HepG2 (cell line): ENCODE data around the gene SLC9A5. TPM values are rescaled to one million over a fixed set of nuclear protein-coding genes. Genes with fewer than 3 reads are reported as not detected.
A peak's percentile ranks its signal among the peaks of the same experiment; 100 is the strongest.

ENCODE experiments used
- BORCS8-MEF2B ChIP-seq: sonication (generic); formaldehyde crosslinking; IDR thresholded peaks from 2 replicates; pipeline ENCODE4 v1.8.0; 2022; ENCODE audit warnings: mild to moderate bottlenecking, missing genetic modification reagents
- CEBPZ ChIP-seq: IDR thresholded peaks from 2 replicates; pipeline ENCODE4 v1.6.1; 2012; ENCODE audit warnings: low read length, improper control_type of control experiment
- CTCF ChIP-seq: sonication (generic); formaldehyde crosslinking; IDR thresholded peaks from 2 replicates; pipeline ENCODE4 v1.5.0; 2020; ENCODE audit warnings: mild to moderate bottlenecking, missing genetic modification reagents, moderate library complexity
- EED ChIP-seq: sonication (generic); formaldehyde crosslinking; IDR thresholded peaks from 2 replicates; pipeline ENCODE4 v1.5.0; 2020; ENCODE audit warnings: mild to moderate bottlenecking, missing genetic modification reagents
- NFYC ChIP-seq: IDR thresholded peaks from 2 replicates; pipeline ENCODE4 v1.6.1; 2016; ENCODE audit warnings: missing genetic modification reagents, missing compliant biosample characterization
- RAD21 ChIP-seq: fragments of 450-650 bp; formaldehyde crosslinking; IDR thresholded peaks from 2 replicates; pipeline ENCODE4 v1.5.0; 2020; ENCODE audit warnings: mild to moderate bottlenecking
- REXO4 ChIP-seq: sonication (generic); formaldehyde crosslinking; IDR thresholded peaks from 2 replicates; pipeline ENCODE4 v1.8.0; 2022; ENCODE audit warnings: missing genetic modification reagents, mild to moderate bottlenecking, borderline replicate concordance
- TAF15 ChIP-seq: fragments of 200-400 bp; formaldehyde crosslinking; IDR thresholded peaks from one replicate; pipeline ENCODE4 v1.6.1; 2018; ENCODE audit warnings: mild to moderate bottlenecking, low read depth, low read length; ENCODE audit not compliant: poor library complexity, severe bottlenecking
- TRIM24 ChIP-seq: sonication (generic); formaldehyde crosslinking; IDR thresholded peaks from 2 replicates; pipeline ENCODE4 v1.8.0; 2022; ENCODE audit warnings: mild to moderate bottlenecking, missing genetic modification reagents
- ZBTB49 ChIP-seq: sonication (generic); formaldehyde crosslinking; IDR thresholded peaks from 2 replicates; pipeline ENCODE4 v1.4.0; 2020; ENCODE audit warnings: missing genetic modification reagents, borderline replicate concordance
- ZFP1 ChIP-seq: IDR thresholded peaks from 2 replicates; pipeline ENCODE4 v1.6.1; 2016
- ZFY ChIP-seq: sonication (generic); formaldehyde crosslinking; IDR thresholded peaks from 2 replicates; pipeline ENCODE4 v1.4.0; 2020; ENCODE audit warnings: missing genetic modification reagents
- ZNF253 ChIP-seq: sonication (generic); formaldehyde crosslinking; IDR thresholded peaks from 2 replicates; pipeline ENCODE4 v1.8.0; 2022; ENCODE audit warnings: mild to moderate bottlenecking, missing genetic modification reagents, borderline replicate concordance
- ZNF326 ChIP-seq: sonication (generic); formaldehyde crosslinking; IDR thresholded peaks from 2 replicates; pipeline ENCODE4 v1.4.0; 2020; ENCODE audit warnings: missing genetic modification reagents, borderline replicate concordance
- ZNF337 ChIP-seq: sonication (generic); formaldehyde crosslinking; IDR thresholded peaks from 2 replicates; pipeline ENCODE4 v1.5.1; 2020; ENCODE audit warnings: missing genetic modification reagents, low read depth, mild to moderate bottlenecking, borderline replicate concordance
- ZNF446 ChIP-seq: sonication (generic); formaldehyde crosslinking; IDR thresholded peaks from 2 replicates; pipeline ENCODE4 v1.5.0; 2020; ENCODE audit warnings: mild to moderate bottlenecking, missing genetic modification reagents
- ZNF607 ChIP-seq: sonication (generic); formaldehyde crosslinking; IDR thresholded peaks from 2 replicates; pipeline ENCODE4 v1.5.1; 2020; ENCODE audit warnings: missing genetic modification reagents, mild to moderate bottlenecking, borderline replicate concordance
- ZNF709 ChIP-seq: sonication (generic); formaldehyde crosslinking; IDR thresholded peaks from 2 replicates; pipeline ENCODE4 v1.5.0; 2020; ENCODE audit warnings: mild to moderate bottlenecking, missing genetic modification reagents
- ZNF772 ChIP-seq: sonication (generic); formaldehyde crosslinking; IDR thresholded peaks from 2 replicates; pipeline ENCODE4 v1.5.0; 2020; ENCODE audit warnings: mild to moderate bottlenecking, missing genetic modification reagents
- polyA plus RNA-seq, 8 experiments: library from polyadenylated mRNA; depleted of rRNA in 3 of 8; stranded (reverse) in 7 of 8; unstranded in 1 of 8; fragments of >200 nt; fragmentation: Illumina TruSeq in 4 of 8; extraction: Trizol in 4 of 8; gene quantifications; 2 replicates each; pipeline versions ENCODE4 v1.2.1 to v1.2.3, GENCODE V29; 2011 to 2016; ENCODE audit warnings: low read depth in 4 of 8, missing spikeins in 1 of 8, mixed read lengths in 1 of 8; ENCODE audit not compliant: insufficient read depth in 1 of 8
- total RNA-seq, 5 experiments: library from RNA; depleted of rRNA; stranded (reverse); fragments of >200 nt; fragmentation: Illumina TruSeq; extraction: Trizol; gene quantifications; 2 replicates each; pipeline ENCODE4 v1.2.3, GENCODE V29; 2016; ENCODE audit warnings: low read depth in 1 of 5

Gene SLC9A5
- total and polyA plus RNA-seq, 2 of the 13 experiments (the other 11 are each of a cell fraction or from before 2014, with no cell fraction given) = 0.58 to 1.4 TPM

DNA sequence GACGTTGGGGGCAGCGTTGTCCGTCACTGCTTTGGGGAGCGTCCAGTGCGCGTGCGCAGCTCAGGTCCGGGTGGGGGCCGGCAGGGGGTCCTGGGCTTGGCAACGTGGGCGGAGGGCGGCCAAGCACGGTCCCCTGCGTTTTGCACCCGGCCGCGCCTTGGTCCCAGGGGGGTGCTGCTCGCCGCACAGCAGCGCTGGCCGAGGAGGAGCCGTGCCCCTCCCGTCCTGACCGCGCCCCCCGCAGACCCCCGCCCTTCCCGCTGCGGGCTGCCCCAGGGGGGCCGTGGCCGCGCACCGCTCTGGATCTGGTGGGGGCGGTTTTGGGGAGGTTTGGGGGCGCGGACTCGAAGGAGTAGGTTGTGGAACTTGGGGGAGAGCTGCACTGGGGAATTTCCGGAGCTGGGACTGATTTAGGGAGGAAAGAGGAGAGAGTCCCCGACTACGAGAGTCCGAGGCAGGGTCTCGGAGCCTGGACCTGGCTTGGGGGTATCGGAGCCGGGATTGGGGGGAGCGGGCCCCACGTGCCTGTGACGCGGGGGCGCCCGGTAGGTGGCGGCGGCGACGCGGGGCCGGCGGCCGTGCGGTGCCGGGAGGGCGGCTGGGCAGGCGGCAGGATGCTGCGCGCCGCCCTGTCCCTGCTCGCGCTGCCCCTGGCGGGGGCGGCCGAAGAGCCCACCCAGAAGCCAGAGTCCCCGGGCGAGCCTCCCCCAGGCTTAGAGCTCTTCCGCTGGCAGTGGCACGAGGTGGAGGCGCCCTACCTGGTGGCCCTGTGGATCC is at the start of gene SLC9A5 (continued):
- TF ChIP-seq TRIM24 (CRISPR knock-in tag) = 0 out of 2 replicates have a peak, but pooled peaks have one; percentile 15
- TF ChIP-seq ZNF709 (CRISPR knock-in tag) = no peak
- TF ChIP-seq CEBPZ = no peak
- no peak for TF ChIP-seq ZNF772 (CRISPR knock-in tag)
- no peak for TF ChIP-seq BORCS8-MEF2B (CRISPR knock-in tag)
- TF ChIP-seq ZNF253 = no peak
- TF ChIP-seq ZFP1 = no peak
- TF ChIP-seq ZFY = peak; percentile 46
- TF ChIP-seq ZNF607 (CRISPR knock-in tag) = no peak
- no peak for TF ChIP-seq ZNF326 (CRISPR knock-in tag)
- no peak for TF ChIP-seq REXO4 (CRISPR knock-in tag)
- no peak for TF ChIP-seq ZNF446 (CRISPR knock-in tag)
- no peak for TF ChIP-seq NFYC (CRISPR knock-in tag)
- no peak for TF ChIP-seq EED (CRISPR knock-in tag)
- peak; percentile 47 for TF ChIP-seq CTCF (CRISPR knock-in tag)
- TF ChIP-seq TAF15 = peak; percentile 47
- peak; percentile 57; the same call in 1 of the 2 replicates for TF ChIP-seq RAD21 (CRISPR knock-in tag)
- no peak for TF ChIP-seq ZBTB49 (CRISPR knock-in tag)
- no peak; the same call in 1 of the 2 replicates for TF ChIP-seq ZNF337 (CRISPR knock-in tag)
- TF ChIP-seq, all 625 proteins: peak for 70
